Body of pancreas (tissue), 4 donors: ENCODE data around the gene NAGPA. TPM values are rescaled to one million over a fixed set of nuclear protein-coding genes. Genes with fewer than 3 reads are reported as not detected.

ENCODE experiments used
- ATAC-seq: fragments of 150-250 bp; one replicate; pipeline ENCODE4 v1.9.1; 2016
- DNase-seq, 4 donors: peaks; one replicate each; pipeline ENCODE4 v3.0.0-alpha.2; 2019
- H3K27ac ChIP-seq, 4 donors: fragments of 200-600 bp; sonication (generic); 1 replicate in 3 of 4; 2 replicates in 1 of 4; pipeline versions ENCODE4 v1.5.1 to v1.6.1; 2016 to 2019; ENCODE audit warnings: mild to moderate bottlenecking in 1 of 4, mixed read lengths in 1 of 4, moderate library complexity in 1 of 4
- H3K27me3 ChIP-seq, 2 donors: fragments of 200-600 bp; sonication (generic); one replicate each; pipeline ENCODE4 v1.6.0; 2016; ENCODE audit warnings: mild to moderate bottlenecking in 1 of 2
- H3K36me3 ChIP-seq, 2 donors: fragments of 200-600 bp; sonication (generic); replicated peaks in 1 of 2; 2 replicates each; pipeline ENCODE4 v1.5.1; 2016; ENCODE audit warnings: low read depth in 2 of 2; ENCODE audit not compliant: insufficient read depth in 1 of 2
- H3K4me1 ChIP-seq: fragments of 200-600 bp; sonication (generic); one replicate; pipeline ENCODE4 v1.6.0; 2016
- H3K4me3 ChIP-seq, 2 donors: fragments of 200-600 bp; sonication (generic); 1 replicate in 1 of 2; 2 replicates in 1 of 2; pipeline ENCODE4 v1.5.1; 2016 to 2019
- H3K9me3 ChIP-seq, 3 donors: fragments of 200-600 bp; sonication (generic); 1 replicate in 2 of 3; 2 replicates in 1 of 3; pipeline ENCODE4 v1.5.1; 2016
- CTCF ChIP-seq, 7 experiments: fragments of 450-650 bp in 4 of 7; fragments of 200-600 bp in 3 of 7; sonication (generic) in 3 of 7; IDR thresholded peaks; one replicate each; pipeline ENCODE4 v1.5.1; 2016 to 2019; ENCODE audit warnings: antibody characterized with exemption in 7 of 7
- POLR2A ChIP-seq, 3 donors: fragments of 450-650 bp; IDR thresholded peaks; one replicate each; pipeline ENCODE4 v1.6.1; 2016; ENCODE audit warnings: antibody characterized with exemption in 3 of 3, mild to moderate bottlenecking in 2 of 3
- WGBS, 2 donors: methylation state at CpG; one replicate each; pipeline ENCODE4 v1.1.5; 2017; 5-methylcytosine and 5-hydroxymethylcytosine counted together
- intact Hi-C: fragments of 100-400 bp; cut with DNase I; formaldehyde crosslinking; loops from one replicate; pipeline ENCODE4 v1.15.1; 2023
- total RNA-seq, 2 donors: library from RNA; depleted of rRNA; stranded (reverse); fragments of >200 nt; gene quantifications; one replicate each; pipeline ENCODE4 v1.1.0, GENCODE V29; 2016

The NAGPA gene
- total RNA-seq, 2 donors from 2014 or later = 7.9 to 24.6 TPM

- Histone ChIP-seq H3K4me1 (peaks cover 12% of the 10 kb centered on the region), H3K4me3 (no peak overlapping the region), H3K9me3 (no peaks in the 10 kb centered on the region), H3K36me3 (no peaks in the 10 kb centered on the region), H3K27ac (no peak overlapping the region), H3K27me3 (no peaks in the 10 kb centered on the region)
- ATAC-seq = peak; percentile 86
- intact Hi-C loops = no loop called here
- 6 to 26% methylated on average over 2 to 4 of the region's 4 CpGs for WGBS, 2 donors
- peak in 6 of 7 experiments; percentile 17 to 64 (median 52) for TF ChIP-seq CTCF (IDR thresholded peaks at IDR 0.05)
- TF ChIP-seq POLR2A (IDR thresholded peaks at IDR 0.05) = no peak
- DNase-seq = peak; percentile 50 to 74 (median 68)
Observed at GRCh38 chr16:5024632-5025031, 9.1 kb downstream of the NAGPA start.

- 29 to 70% methylated on average over 1 to 6 of the region's 6 CpGs for WGBS, 2 donors
- no peaks in the 10 kb centered on the region for H3K27me3 ChIP-seq
- DNase-seq (peak in 1 of 4 donors; percentile 28), ATAC-seq (no peak)
- no peak for TF ChIP-seq CTCF (IDR thresholded peaks at IDR 0.05)
- H3K27ac ChIP-seq = no peak overlapping the region
- no peaks in the 10 kb centered on the region for H3K36me3 ChIP-seq
- peaks cover 12% of the 10 kb centered on the region for H3K4me1 ChIP-seq
- H3K9me3 ChIP-seq = no peaks in the 10 kb centered on the region
- H3K4me3 ChIP-seq = no peak overlapping the region
- intact Hi-C loops = no loop called here
Observed at GRCh38 chr16:5022521-5022920, 11.2 kb downstream of the NAGPA start.

- no peak overlapping the region for H3K27ac ChIP-seq
- H3K36me3 ChIP-seq = no peaks in the 10 kb centered on the region
- DNase-seq = no peak
- no peaks in the 10 kb centered on the region for H3K9me3 ChIP-seq
- WGBS, 2 donors = 39 to 55% methylated on average over 10 to 13 of the region's 15 CpGs
- TF ChIP-seq POLR2A (IDR thresholded peaks at IDR 0.05) (no peak), CTCF (IDR thresholded peaks at IDR 0.05) (no peak)
- intact Hi-C loops = no loop called here
- H3K4me3 ChIP-seq = no peak overlapping the region
- H3K27me3 ChIP-seq = no peaks in the 10 kb centered on the region
- ATAC-seq = no peak
- H3K4me1 ChIP-seq = peaks cover 12% of the 10 kb centered on the region
Observed at GRCh38 chr16:5020551-5020950, 13.2 kb downstream of the NAGPA start.

GRCh38 chr16:5019775-5020174 lies 14.0 kb downstream of the NAGPA start:
- ATAC-seq = no peak
- 61 to 63% methylated on average over 6 of the region's 6 CpGs for WGBS, 2 donors
- Histone ChIP-seq H3K4me3 (no peak overlapping the region), H3K27ac (no peak overlapping the region), H3K9me3 (no peaks in the 10 kb centered on the region), H3K27me3 (no peaks in the 10 kb centered on the region), H3K36me3 (no peaks in the 10 kb centered on the region), H3K4me1 (peaks cover 7% of the 10 kb centered on the region)
- TF ChIP-seq CTCF (IDR thresholded peaks at IDR 0.05) = no peak
- no peak for TF ChIP-seq POLR2A (IDR thresholded peaks at IDR 0.05)
- intact Hi-C loops = no loop called here
- DNase-seq = no peak

GRCh38 chr16:5018793-5019192 lies 14.9 kb downstream of the NAGPA start:
- H3K36me3 ChIP-seq = no peaks in the 10 kb centered on the region
- DNase-seq (no peak), ATAC-seq (no peak)
- no peaks in the 10 kb centered on the region for H3K9me3 ChIP-seq
- H3K4me3 ChIP-seq = no peak overlapping the region
- H3K4me1 ChIP-seq = no peaks in the 10 kb centered on the region
- no peak overlapping the region for H3K27ac ChIP-seq
- intact Hi-C loops = no loop called here
- WGBS, 2 donors = 34 to 46% methylated on average over 9 of the region's 9 CpGs
- no peaks in the 10 kb centered on the region for H3K27me3 ChIP-seq
- TF ChIP-seq CTCF (IDR thresholded peaks at IDR 0.05) (no peak), POLR2A (IDR thresholded peaks at IDR 0.05) (no peak)
